Body of pancreas (tissue), 4 donors: ENCODE data around the gene TRMT44.

Experiments used
- CTCF ChIP-seq, 7 experiments: fragments of 450-650 bp in 4 of 7; fragments of 200-600 bp in 3 of 7; sonication (generic) in 3 of 7; IDR thresholded peaks; one replicate each; pipeline ENCODE4 v1.5.1; 2016 to 2019; ENCODE audit warnings: antibody characterized with exemption in 7 of 7
- POLR2A ChIP-seq, 3 donors: fragments of 450-650 bp; IDR thresholded peaks; one replicate each; pipeline ENCODE4 v1.6.1; 2016; ENCODE audit warnings: antibody characterized with exemption in 3 of 3, mild to moderate bottlenecking in 2 of 3

GRCh38 chr4:8407756-8408155 is 32.8 kb upstream of the TRMT44 start:
- TF ChIP-seq CTCF (IDR thresholded peaks at IDR 0.05) (no peak), POLR2A (IDR thresholded peaks at IDR 0.05) (no peak)
